IMR-90 (cell line): ENCODE data around the gene POLR1B. TPM values are rescaled to one million over a fixed set of nuclear protein-coding genes. Genes with fewer than 3 reads are reported as not detected.

ENCODE experiments used
- ATAC-seq: fragments of 200-7000 bp; cut with Tn5 transposase; 2 replicates; pipeline ENCODE4 v1.9.1; 2020; ENCODE audit warnings: low read depth, mild to moderate bottlenecking, moderate library complexity
- BruUV-seq: library from RNA; stranded (reverse); fragments of 400-500 nt; replicated peaks from 2 replicates; lab custom pipeline; 2021; lab: Mats Ljungman, UMichigan
- CTCF ChIA-PET: fragments of 300-600 bp; formaldehyde crosslinking; extraction: SDS; loops from one replicate; lab custom pipeline; 2021; ENCODE audit warnings: antibody characterized with exemption; lab: Yijun Ruan, JAX
- POLR2A ChIA-PET: fragments of 300-600 bp; sonication (Branson Sonifier 250); formaldehyde crosslinking; loops from one replicate; lab custom pipeline; 2022; ENCODE audit warnings: antibody characterized with exemption; ENCODE audit not compliant: unreplicated experiment; lab: Charles Lee
- DNase-seq: peaks from one replicate; pipeline ENCODE4 v3.0.0; 2013
- H2AFZ ChIP-seq: replicated peaks from 2 replicates; pipeline ENCODE3; 2013; ENCODE audit warnings: low read length, mild to moderate bottlenecking; ENCODE audit not compliant: poor library complexity
- H2AK5ac ChIP-seq: 2 replicates; pipeline ENCODE4 v1.6.1; 2013; ENCODE audit warnings: low read depth, low read length, inconsistent platforms
- H2AK9ac ChIP-seq: replicated peaks from 2 replicates; pipeline ENCODE3; 2013; ENCODE audit warnings: mild to moderate bottlenecking, low read depth, low read length, moderate library complexity; ENCODE audit not compliant: poor library complexity
- H2BK120ac ChIP-seq: 2 replicates; pipeline ENCODE4 v1.6.1; 2013; ENCODE audit warnings: low read depth, low read length, inconsistent platforms
- H2BK15ac ChIP-seq: 3 replicates; pipeline ENCODE4 v1.6.1; 2013; ENCODE audit warnings: low read depth, low read length, inconsistent platforms
- H2BK20ac ChIP-seq: 2 replicates; pipeline ENCODE4 v1.6.1; 2013; ENCODE audit warnings: low read depth, mild to moderate bottlenecking, inconsistent platforms, low read length, moderate library complexity
- H2BK5ac ChIP-seq: 2 replicates; pipeline ENCODE4 v1.6.1; 2013; ENCODE audit warnings: mild to moderate bottlenecking, low read depth, low read length, inconsistent platforms; ENCODE audit not compliant: poor library complexity, severe bottlenecking
- H3K14ac ChIP-seq: replicated peaks from 2 replicates; pipeline ENCODE4 v1.6.1; 2013; ENCODE audit warnings: low read depth, low read length, inconsistent platforms
- H3K18ac ChIP-seq: 2 replicates; pipeline ENCODE4 v1.6.1; 2013; ENCODE audit warnings: low read depth, low read length, control low read depth
- H3K23ac ChIP-seq: 2 replicates; pipeline ENCODE4 v1.6.1; 2013; ENCODE audit warnings: low read depth, low read length, inconsistent platforms
- H3K27ac ChIP-seq: 2 replicates; pipeline ENCODE4 v1.5.1; 2013; ENCODE audit warnings: mild to moderate bottlenecking, control low read depth, low read length; ENCODE audit not compliant: insufficient read depth
- H3K27me3 ChIP-seq: 2 replicates; pipeline ENCODE4 v1.6.1; 2013; ENCODE audit warnings: low read length; ENCODE audit not compliant: control insufficient read depth, insufficient read depth
- H3K36me3 ChIP-seq: 2 replicates; pipeline ENCODE4 v1.6.1; 2013; ENCODE audit warnings: low read length, mixed read lengths; ENCODE audit not compliant: control insufficient read depth, insufficient read depth
- H3K4ac ChIP-seq: 2 replicates; pipeline ENCODE4 v1.6.1; 2013; ENCODE audit warnings: low read depth, low read length, inconsistent platforms
- H3K4me1 ChIP-seq: 2 replicates; pipeline ENCODE4 v1.6.1; 2013; ENCODE audit warnings: low read length, mixed read lengths; ENCODE audit not compliant: control insufficient read depth, insufficient read depth
- H3K4me2 ChIP-seq: 2 replicates; pipeline ENCODE4 v1.6.1; 2013; ENCODE audit warnings: low read depth, mild to moderate bottlenecking, control low read depth, low read length, moderate library complexity
- H3K4me3 ChIP-seq: 2 replicates; pipeline ENCODE4 v1.5.1; 2013; ENCODE audit warnings: low read depth, mild to moderate bottlenecking, control low read depth, low read length, moderate library complexity; ENCODE audit not compliant: insufficient read depth
- H3K56ac ChIP-seq: 2 replicates; pipeline ENCODE4 v1.6.1; 2013; ENCODE audit warnings: low read length, inconsistent platforms; ENCODE audit not compliant: insufficient read depth; ENCODE audit errors: extremely low read depth
- H3K79me1 ChIP-seq, 2 experiments: 2 replicates each; pipeline ENCODE4 v1.6.1; 2013; ENCODE audit warnings: low read length in 2 of 2, inconsistent platforms in 1 of 2, low read depth in 1 of 2
- H3K9ac ChIP-seq: 2 replicates; pipeline ENCODE4 v1.6.1; 2013; ENCODE audit warnings: low read depth, low read length, control low read depth
- H3K9me1 ChIP-seq: 2 replicates; pipeline ENCODE4 v1.6.1; 2013; ENCODE audit warnings: low read length, inconsistent platforms; ENCODE audit not compliant: insufficient read depth
- H3K9me3 ChIP-seq: 2 replicates; pipeline ENCODE4 v1.6.1; 2013; ENCODE audit warnings: low read length; ENCODE audit not compliant: control insufficient read depth, insufficient read depth
- H4K20me1 ChIP-seq: 2 replicates; pipeline ENCODE4 v1.6.1; 2013; ENCODE audit warnings: low read length, inconsistent platforms; ENCODE audit not compliant: insufficient read depth
- H4K5ac ChIP-seq: 2 replicates; pipeline ENCODE4 v1.6.1; 2013; ENCODE audit warnings: mild to moderate bottlenecking, low read depth, low read length, control low read depth
- H4K8ac ChIP-seq, 2 experiments: 2 replicates each; pipeline ENCODE4 v1.6.1; 2013; ENCODE audit warnings: low read depth in 2 of 2, low read length in 2 of 2, control low read depth in 1 of 2, inconsistent platforms in 1 of 2
- H4K91ac ChIP-seq: 2 replicates; pipeline ENCODE4 v1.6.1; 2013; ENCODE audit warnings: low read depth, low read length, inconsistent platforms; ENCODE audit not compliant: insufficient read depth
- MXI1 ChIP-seq: IDR thresholded peaks from 2 replicates; pipeline ENCODE4 v1.6.1; 2012; ENCODE audit warnings: low read depth, mild to moderate bottlenecking, low read length, moderate library complexity, borderline replicate concordance
- WGBS, 2 experiments: methylation state at CpG; one replicate each; pipeline versions ENCODE4 v1.1.5 to v1.1.7; 2013; ENCODE audit warnings: missing lambda C conversion rate in 2 of 2; ENCODE audit not compliant: insufficient read length in 1 of 2; ENCODE audit errors: extremely low coverage in 2 of 2; 5-methylcytosine and 5-hydroxymethylcytosine counted together
- dilution Hi-C: fragments of 300-500 bp; cut with HindIII; formaldehyde crosslinking; loops from one replicate; pipeline ENCODE4 v1.14.3; 2018; ENCODE audit warnings: low sequenced_read_pairs; ENCODE audit not compliant: unreplicated experiment
- in situ Hi-C: fragments of 300-500 bp; cut with MboI; formaldehyde crosslinking; loops from 3 replicates; pipeline ENCODE4 v1.14.3; 2019; ENCODE audit warnings: low sequenced_read_pairs, inconsistent platforms, mixed read lengths
- intact Hi-C: fragments of 100-400 bp; cut with micrococcal nuclease; formaldehyde crosslinking; loops from 2 replicates; pipeline ENCODE4 v1.10.0; 2022
- polyA plus RNA-seq, 3 experiments: library from polyadenylated mRNA; depleted of rRNA; stranded (reverse); fragments of >200 nt; gene quantifications; 2 replicates each; pipeline ENCODE4 v1.2.3, GENCODE V29; 2012; ENCODE audit warnings: low replicate concordance in 1 of 3
- total RNA-seq: library from RNA; depleted of rRNA; stranded (reverse); fragments of >200 nt; gene quantifications from 2 replicates; pipeline ENCODE4 v1.2.3, GENCODE V29; 2012
- TF ChIP-seq, protein P1 (sequence below): conservative IDR thresholded peaks from 2 replicates; pipeline ENCODE4 v1.5.1; 2012; ENCODE audit warnings: mild to moderate bottlenecking, low read depth, low read length, improper control_type of control experiment

POLR1B gene
- total and polyA plus RNA-seq, 2 of the 4 experiments (the other 2 are of a cell fraction): 10.5 to 24.6 TPM

DNA sequence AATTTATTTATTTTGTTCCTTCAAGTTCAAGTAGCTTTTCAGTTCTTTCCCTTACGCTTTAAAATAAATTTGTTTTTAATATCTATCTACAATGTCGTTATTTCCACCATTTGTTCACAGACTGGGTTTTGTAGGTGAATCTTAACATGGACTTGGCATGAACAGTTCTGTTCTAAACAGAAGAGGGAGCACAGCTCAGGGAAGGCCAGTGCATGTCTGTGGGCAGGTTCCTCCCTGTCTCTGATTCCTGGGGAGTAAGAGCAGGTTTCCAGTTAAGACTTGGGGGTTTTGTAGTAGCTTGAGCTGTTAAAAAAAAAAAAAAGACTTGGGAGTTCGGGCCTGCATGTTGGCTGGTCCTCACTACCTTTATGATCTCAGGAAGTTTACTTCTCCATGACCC is 49.2 kb upstream of the POLR1B start:
- H3K4me2 ChIP-seq: no peak overlapping the region

More for the DNA sequence above, 49.2 kb upstream of the POLR1B start:
- no peak overlapping the region for H2BK15ac ChIP-seq
- 0 out of 2 replicates have a peak overlapping the region, but pooled peaks have one; percentile 55 for H3K14ac ChIP-seq
- H3K27ac ChIP-seq: no peak overlapping the region
- dilution Hi-C loops (no loop called here), intact Hi-C loops (no loop called here), in situ Hi-C loops (no loop called here)
- BruUV-seq: no TSS peak
- H3K79me1 ChIP-seq: peaks cover 13 to 37% of the 10 kb centered on the region in 2 experiments
- H2BK120ac ChIP-seq: no peak overlapping the region
- H2AK5ac ChIP-seq: no peak overlapping the region
- H3K4me3 ChIP-seq: no peak overlapping the region
- ChIA-PET POLR2A (interaction anchor here (1.0 kb wide), 1 partner anchor 9 kb away, joined by 4 read pairs; no protein-coding TSS in a partner anchor), CTCF (interaction anchor here (1.2 kb wide), 1 partner anchor 13 kb away, joined by 3 read pairs; no protein-coding TSS in a partner anchor)
- DNase-seq: peak; percentile 9
- peaks cover 13% of the 10 kb centered on the region; the same call in 1 of the 2 replicates for H4K20me1 ChIP-seq
- H2AFZ ChIP-seq: no peak overlapping the region
- H4K91ac ChIP-seq: no peak overlapping the region
- H2BK20ac ChIP-seq: no peak overlapping the region
- H4K8ac ChIP-seq: no peak overlapping the region
- WGBS, 2 experiments: no CpG with 5 or more reads among the region's 3 CpGs
- H3K9me3 ChIP-seq: no peaks in the 10 kb centered on the region
- H3K36me3 ChIP-seq: peaks cover 13% of the 10 kb centered on the region
- peak; percentile 39; the same call in 1 of the 2 replicates for ATAC-seq
- no peak overlapping the region for H3K9ac ChIP-seq
- peaks cover 9% of the 10 kb centered on the region for H3K4me1 ChIP-seq
- H3K23ac ChIP-seq: no peak overlapping the region
- no peaks in the 10 kb centered on the region for H3K27me3 ChIP-seq
- no peak overlapping the region for H3K18ac ChIP-seq
- H2AK9ac ChIP-seq: peak overlapping the region; percentile 31
- no peak overlapping the region for H3K56ac ChIP-seq
- no peak for TF ChIP-seq MXI1
- TF ChIP-seq, protein P1, sequence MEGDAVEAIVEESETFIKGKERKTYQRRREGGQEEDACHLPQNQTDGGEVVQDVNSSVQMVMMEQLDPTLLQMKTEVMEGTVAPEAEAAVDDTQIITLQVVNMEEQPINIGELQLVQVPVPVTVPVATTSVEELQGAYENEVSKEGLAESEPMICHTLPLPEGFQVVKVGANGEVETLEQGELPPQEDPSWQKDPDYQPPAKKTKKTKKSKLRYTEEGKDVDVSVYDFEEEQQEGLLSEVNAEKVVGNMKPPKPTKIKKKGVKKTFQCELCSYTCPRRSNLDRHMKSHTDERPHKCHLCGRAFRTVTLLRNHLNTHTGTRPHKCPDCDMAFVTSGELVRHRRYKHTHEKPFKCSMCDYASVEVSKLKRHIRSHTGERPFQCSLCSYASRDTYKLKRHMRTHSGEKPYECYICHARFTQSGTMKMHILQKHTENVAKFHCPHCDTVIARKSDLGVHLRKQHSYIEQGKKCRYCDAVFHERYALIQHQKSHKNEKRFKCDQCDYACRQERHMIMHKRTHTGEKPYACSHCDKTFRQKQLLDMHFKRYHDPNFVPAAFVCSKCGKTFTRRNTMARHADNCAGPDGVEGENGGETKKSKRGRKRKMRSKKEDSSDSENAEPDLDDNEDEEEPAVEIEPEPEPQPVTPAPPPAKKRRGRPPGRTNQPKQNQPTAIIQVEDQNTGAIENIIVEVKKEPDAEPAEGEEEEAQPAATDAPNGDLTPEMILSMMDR: 0 out of 2 replicates have a peak, but pooled peaks have one; percentile 9
- H3K4ac ChIP-seq: no peak overlapping the region
- peaks cover 12% of the 10 kb centered on the region for H3K9me1 ChIP-seq
- no peak overlapping the region for H4K5ac ChIP-seq
- H2BK5ac ChIP-seq: no peak overlapping the region
